GM12865 (cell line): Measurements from ENCODE around the gene MATN1.

ENCODE experiments used
- DNase-seq: peaks from one replicate; pipeline ENCODE4 v3.0.0; 2010; ENCODE audit warnings: low read depth
- H3K4me3 ChIP-seq: 2 replicates; pipeline ENCODE4 v1.5.1; 2011; ENCODE audit warnings: mild to moderate bottlenecking, low read depth, low read length, control low read depth
- TF ChIP-seq, protein P1 (sequence below): IDR thresholded peaks from 2 replicates; pipeline ENCODE4 v1.5.1; 2011; ENCODE audit warnings: low read length, control low read depth, low read depth, inconsistent platforms; ENCODE audit not compliant: insufficient read depth; ENCODE audit errors: missing control alignments

MATN1 gene

DNA sequence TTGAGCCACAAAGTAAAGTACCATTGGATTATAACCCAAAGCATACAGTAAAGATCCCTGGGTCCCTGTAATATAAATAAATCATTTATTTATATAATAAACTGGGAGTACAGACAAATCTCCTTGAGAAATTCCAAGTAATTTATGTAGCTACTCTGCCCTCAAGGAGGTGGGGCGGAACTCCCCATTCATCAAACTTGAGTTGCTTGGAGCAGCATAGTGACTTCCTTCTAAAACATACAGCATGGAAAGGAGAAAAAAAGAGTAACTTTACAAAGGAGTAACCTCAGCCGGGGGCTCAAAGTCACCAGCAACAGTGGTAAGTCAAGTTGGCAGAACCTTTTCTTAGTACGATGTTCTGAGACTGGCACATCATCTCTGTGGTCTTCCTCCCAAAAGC lies 29.7 kb upstream of the MATN1 start:
- peak overlapping the region; percentile 88 for H3K4me3 ChIP-seq
- TF ChIP-seq, protein P1, sequence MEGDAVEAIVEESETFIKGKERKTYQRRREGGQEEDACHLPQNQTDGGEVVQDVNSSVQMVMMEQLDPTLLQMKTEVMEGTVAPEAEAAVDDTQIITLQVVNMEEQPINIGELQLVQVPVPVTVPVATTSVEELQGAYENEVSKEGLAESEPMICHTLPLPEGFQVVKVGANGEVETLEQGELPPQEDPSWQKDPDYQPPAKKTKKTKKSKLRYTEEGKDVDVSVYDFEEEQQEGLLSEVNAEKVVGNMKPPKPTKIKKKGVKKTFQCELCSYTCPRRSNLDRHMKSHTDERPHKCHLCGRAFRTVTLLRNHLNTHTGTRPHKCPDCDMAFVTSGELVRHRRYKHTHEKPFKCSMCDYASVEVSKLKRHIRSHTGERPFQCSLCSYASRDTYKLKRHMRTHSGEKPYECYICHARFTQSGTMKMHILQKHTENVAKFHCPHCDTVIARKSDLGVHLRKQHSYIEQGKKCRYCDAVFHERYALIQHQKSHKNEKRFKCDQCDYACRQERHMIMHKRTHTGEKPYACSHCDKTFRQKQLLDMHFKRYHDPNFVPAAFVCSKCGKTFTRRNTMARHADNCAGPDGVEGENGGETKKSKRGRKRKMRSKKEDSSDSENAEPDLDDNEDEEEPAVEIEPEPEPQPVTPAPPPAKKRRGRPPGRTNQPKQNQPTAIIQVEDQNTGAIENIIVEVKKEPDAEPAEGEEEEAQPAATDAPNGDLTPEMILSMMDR: no peak
- DNase-seq: no peak

DNA sequence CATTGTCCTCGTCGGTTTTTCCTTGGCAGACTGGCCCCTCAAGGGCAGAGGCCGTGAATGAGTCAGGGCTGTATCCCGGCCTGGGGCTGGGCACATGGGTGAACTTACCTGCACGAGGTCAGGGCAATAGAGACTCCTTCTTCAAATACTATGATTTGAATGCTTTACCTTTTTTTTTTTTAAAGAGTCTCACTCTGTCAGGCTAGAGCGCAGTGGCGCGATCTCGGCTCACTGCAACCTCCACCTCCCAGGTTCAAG lies 29.2 kb upstream of the MATN1 start:
- H3K4me3 ChIP-seq: peak overlapping the region; percentile 88
- TF ChIP-seq, protein P1: no peak
- DNase-seq: no peak

DNA sequence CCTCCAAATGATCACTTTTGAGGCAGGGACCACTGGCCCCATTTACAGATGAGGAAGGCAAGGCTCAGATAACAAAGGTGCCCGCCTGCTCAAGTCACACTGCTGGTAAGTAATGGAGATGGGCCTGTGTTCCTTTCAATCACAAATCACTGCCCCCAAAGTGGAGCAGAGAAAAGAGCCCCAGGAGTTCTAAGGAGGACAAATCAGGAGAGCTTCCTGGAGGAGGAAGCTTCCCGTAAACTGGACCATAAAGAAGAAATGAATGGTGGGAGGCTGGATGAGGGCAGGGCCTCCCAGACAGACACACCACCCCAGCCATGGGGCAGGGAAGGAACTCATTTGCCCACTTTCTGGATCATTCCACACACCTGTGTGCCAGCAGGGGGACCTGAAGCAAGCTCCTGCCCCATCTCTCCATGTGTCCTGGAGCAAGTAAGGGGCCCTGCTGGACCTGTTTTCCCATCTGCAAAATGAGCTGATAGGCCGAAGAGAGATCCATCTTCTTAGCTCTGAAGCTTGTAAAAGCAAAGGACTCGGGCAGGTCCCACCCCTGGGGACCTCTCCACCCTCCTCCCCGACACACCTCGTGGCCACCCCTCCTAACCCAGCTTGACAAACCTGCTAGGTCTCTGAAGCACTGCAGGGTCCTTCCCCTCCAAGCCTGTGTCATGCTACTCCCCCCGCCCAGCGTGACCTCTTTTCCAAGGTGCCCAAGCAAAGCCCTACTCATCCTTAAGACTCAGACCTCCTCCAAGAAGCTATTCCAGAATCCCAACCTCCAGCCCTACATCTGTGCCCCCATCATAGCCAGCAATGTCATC lies 28.7 kb upstream of the MATN1 start:
- DNase-seq: peak; percentile 54
- H3K4me3 ChIP-seq: peak overlapping the region; percentile 88
- TF ChIP-seq, protein P1: no peak

DNA sequence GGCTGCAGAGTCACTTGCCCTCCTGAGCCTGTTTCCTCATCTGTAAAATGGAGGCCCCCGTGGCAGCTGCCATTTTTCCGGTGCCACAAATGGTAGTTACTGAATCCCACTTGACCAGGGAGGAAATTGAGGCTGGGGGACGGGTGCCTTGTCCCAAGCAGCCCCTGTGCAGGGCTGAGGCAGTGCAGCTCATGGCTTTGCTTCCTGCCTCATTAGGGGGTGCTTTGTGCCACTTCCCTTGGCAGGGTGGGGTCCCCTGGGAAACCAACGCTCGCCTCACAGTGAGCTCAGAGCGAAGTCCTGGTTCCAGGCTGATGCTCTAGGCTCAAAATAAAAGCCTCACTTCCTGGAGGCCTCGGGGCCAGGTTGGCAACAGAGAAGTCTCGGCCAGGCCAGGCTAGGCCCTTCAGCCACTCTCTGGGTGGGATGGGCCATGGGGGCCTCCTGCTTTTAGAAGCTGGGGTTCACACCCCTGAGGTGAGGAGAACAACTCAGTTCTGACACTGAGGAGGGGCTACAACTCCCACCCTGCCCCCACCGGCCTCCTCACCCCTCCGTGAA lies 27.4 kb upstream of the MATN1 start:
- TF ChIP-seq, protein P1: no peak
- peak; percentile 86 for DNase-seq
- H3K4me3 ChIP-seq: peak overlapping the region; percentile 88

DNA sequence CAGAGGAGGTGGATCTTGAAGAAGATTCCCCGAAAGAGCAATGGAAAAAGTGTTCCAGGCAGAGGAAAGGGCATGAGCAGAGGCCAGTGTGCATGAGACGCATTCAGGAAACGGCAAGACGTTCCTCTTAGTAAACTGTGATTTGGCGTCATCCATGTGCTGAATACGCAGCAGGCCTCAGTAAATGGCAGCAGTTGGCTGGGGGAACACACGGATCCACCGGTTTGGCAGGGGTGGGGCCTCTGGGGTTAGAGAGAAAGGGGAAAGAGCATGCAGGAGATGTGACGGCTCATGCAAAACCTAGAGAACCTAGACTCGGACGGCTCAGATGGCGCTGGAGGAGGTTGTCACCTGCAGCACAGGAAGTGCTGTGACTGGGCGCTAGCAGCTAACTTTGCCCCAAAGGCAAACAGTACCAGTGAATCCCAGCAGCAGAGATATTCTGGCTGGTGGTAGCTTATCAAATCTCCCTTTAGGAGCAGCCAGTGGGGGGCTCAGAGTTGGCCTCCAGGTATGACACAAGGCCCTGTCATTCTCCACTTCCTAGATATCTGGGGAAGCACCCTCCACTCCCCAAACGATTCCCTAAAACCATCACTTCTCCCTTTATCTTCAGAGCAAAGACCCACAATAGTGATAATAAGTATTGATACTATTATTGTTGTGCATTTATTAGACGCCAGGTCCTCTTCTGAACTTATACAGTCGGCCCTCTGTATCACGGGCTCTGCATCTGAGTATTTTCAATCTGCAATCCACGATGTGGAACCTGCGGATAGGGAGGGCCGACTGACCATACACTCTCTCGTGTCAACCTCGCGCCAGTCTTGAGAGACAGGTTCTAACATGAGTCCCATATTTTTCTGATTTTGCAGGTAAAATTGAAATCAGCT lies 26.6 kb upstream of the MATN1 start:
- TF ChIP-seq, protein P1: no peak
- peak overlapping the region; percentile 88 for H3K4me3 ChIP-seq
- DNase-seq: peak; percentile 91

DNA sequence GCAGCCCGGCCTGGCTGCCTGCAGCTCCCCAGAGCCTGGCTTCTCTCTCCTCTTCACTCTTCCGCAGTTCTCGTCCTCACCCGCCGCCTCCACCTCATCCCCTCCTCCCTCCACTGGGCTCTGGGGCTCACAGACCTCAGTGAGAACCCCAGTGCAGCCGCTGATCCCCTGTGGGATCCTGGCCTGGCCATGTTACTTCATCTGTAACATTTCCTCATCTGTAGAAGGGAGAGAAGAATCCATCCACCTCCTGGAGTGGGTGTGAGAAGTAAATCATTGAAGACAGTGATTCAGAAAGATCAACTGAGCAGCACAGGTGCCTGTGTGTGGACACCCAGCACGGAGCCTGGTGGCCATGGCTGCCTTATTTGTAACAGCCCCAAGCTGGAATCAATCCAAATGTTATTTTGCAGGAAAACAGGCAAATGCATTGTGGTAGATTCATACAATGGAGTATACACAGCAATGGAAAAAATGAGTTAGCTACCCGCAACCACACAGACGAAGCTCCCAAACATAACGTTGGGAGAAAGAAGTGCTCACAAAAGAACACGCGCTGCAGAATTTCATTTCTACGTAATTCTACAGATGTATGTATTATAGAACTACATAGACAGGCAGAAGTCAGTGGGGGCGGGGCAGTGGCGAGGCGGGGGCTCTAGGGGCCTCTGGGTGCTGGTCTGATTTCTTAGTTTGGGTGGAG lies 25.5 kb upstream of the MATN1 start:
- DNase-seq: peak; percentile 55
- TF ChIP-seq, protein P1: no peak
- H3K4me3 ChIP-seq: peak overlapping the region; percentile 88
